Suprapubic skin (tissue), 4 donors: ENCODE results near the gene KLHL13.

Experiments used
- EP300 ChIP-seq: sonication (generic); formaldehyde crosslinking; IDR thresholded peaks from one replicate; pipeline ENCODE4 v1.6.1; 2017; ENCODE audit warnings: antibody characterized with exemption
- POLR2A ChIP-seq, 2 donors: fragments of 450-650 bp; IDR thresholded peaks; one replicate each; pipeline ENCODE4 v1.6.1; 2017; ENCODE audit warnings: antibody characterized with exemption in 2 of 2, mild to moderate bottlenecking in 2 of 2, moderate library complexity in 2 of 2
- POLR2AphosphoS5 ChIP-seq, 3 donors: sonication (generic); formaldehyde crosslinking; IDR thresholded peaks; one replicate each; pipeline ENCODE4 v1.6.1; 2017; ENCODE audit warnings: antibody characterized with exemption in 3 of 3
- TF ChIP-seq, protein P1 (sequence below), 2 donors: fragments of 200-600 bp in 1 of 2; fragments of 450-650 bp in 1 of 2; sonication (generic) in 1 of 2; IDR thresholded peaks; one replicate each; pipeline ENCODE4 v1.5.1; 2016 to 2019; ENCODE audit warnings: antibody characterized with exemption in 2 of 2, mild to moderate bottlenecking in 1 of 2, moderate library complexity in 1 of 2

DNA sequence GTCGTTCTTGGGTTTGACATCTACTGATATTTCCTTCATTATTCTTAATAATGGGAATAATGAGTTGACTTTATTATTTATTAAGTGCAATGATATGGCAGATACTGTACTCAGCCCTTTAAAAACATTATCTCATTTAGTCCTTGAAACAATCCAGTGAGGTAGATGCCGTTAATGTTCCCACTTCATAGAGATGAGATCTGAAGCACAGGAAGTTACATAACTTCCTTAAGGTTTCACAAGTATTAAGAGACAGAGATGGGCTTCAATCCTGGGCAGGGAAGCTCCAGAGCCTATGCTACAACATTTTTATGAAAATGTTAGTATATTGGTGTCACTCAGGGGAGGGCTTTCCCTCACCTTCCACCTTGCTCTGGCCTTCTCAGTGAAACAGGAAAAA is 9.7 kb upstream of the KLHL13 start:
- TF ChIP-seq, protein P1, sequence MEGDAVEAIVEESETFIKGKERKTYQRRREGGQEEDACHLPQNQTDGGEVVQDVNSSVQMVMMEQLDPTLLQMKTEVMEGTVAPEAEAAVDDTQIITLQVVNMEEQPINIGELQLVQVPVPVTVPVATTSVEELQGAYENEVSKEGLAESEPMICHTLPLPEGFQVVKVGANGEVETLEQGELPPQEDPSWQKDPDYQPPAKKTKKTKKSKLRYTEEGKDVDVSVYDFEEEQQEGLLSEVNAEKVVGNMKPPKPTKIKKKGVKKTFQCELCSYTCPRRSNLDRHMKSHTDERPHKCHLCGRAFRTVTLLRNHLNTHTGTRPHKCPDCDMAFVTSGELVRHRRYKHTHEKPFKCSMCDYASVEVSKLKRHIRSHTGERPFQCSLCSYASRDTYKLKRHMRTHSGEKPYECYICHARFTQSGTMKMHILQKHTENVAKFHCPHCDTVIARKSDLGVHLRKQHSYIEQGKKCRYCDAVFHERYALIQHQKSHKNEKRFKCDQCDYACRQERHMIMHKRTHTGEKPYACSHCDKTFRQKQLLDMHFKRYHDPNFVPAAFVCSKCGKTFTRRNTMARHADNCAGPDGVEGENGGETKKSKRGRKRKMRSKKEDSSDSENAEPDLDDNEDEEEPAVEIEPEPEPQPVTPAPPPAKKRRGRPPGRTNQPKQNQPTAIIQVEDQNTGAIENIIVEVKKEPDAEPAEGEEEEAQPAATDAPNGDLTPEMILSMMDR (IDR thresholded peaks at IDR 0.05) = no peak
- TF ChIP-seq EP300 (no peak), POLR2A (IDR thresholded peaks at IDR 0.05) (no peak), POLR2AphosphoS5 (IDR thresholded peaks at IDR 0.05) (no peak)
